ENCODE measurements around the gene CFAP410.
"Not testable (repeated sequence)": the region's sequence is repeated elsewhere in the genome, so short reads cannot be mapped to it uniquely, and the experiment has no call there.

Gene CFAP410

GRCh38 chr21:44349847-44350772 is 10.9 kb upstream of the CFAP410 start:
- DNase-seq: no peak

GRCh38 chr21:44349416-44349846 is 10.2 kb upstream of the CFAP410 start:
- no peak for DNase-seq

GRCh38 chr21:44348861-44349260 is 9.7 kb upstream of the CFAP410 start:
- no peak for DNase-seq

DNA sequence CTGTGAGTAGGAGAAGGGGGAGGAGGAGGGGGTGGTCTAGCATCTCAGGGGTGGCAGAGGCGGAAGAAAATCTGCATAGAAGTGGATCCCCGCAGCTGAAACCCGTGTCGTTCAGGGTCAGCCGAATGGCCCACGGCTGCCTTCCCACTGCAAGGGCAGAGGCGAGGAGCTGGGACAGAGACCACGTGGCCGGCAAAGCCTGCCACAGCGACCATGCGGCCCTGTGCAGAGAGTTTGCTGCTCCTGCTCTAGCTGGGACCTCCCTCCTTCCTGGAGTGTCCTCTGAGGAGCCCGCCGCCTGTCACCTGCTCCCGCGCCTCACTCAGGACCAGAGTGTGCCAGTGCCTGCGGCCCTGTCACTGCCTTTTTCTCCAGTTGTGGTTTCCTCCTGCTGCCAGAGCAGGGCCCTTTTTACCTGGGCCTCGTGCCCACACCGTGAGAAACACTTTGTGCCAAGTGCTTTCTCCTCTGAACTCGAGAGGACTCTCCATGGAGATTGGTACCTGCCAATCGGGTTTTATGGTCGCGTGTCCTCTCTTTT is 8.8 kb upstream of the CFAP410 start:
- no peak for DNase-seq

- DNase-seq: no peak
Measured at GRCh38 chr21:44345495-44345894, 6.3 kb upstream of the CFAP410 start.

DNA sequence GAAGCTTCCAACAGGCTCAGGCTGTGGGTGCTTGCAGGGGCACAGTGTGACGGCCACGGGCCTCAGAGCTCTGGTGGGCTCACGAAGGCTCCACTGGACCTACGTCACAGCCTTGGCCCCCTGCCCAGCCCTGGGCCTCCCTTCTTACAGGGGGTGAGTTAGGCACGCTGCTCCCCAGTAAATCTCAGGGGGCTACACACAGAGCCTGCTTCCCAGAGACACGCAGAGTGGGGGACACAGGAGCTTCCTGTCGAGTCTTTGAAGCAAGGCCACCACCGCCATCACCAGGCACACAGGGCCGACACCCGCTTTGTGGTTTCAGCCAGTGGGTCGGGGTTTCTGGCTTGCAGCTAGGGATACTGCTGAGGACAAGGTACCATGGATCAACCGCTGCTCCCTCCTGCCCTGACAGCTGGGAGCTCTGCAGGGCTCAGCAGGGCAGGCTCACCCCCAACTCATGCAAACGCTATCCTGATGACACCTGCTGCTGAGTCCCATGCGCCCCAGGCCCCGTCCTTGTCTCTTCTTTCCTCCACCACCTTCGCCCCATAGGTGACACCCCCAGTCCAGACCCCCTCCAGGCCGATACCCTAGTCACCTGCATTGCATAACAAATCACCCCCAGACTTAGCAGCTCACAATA is 5.5 kb upstream of the CFAP410 start:
- DNase-seq: no peak

DNA sequence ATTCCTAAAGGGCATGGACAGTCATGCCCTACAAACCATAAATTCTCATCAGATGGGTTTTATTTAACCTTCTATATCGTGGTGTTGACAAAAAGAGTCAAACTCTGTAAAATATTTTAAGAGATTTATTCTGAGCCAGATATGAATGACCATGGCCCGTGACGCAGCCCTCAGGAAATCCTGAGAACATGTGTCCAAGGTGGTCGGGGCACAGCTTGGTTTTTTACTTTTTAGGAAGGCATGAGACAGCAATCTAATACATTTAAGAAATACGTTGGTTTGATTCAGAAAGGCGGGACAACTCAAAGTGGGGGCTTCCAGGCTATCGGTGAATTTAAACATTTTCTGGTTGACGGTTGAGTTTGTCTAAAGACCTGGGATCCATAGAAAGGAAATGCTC is 3.8 kb upstream of the CFAP410 start:
- not testable (repeated sequence) for DNase-seq

- DNase-seq: not testable (repeated sequence)
Measured at GRCh38 chr21:44341726-44342458, 2.7 kb upstream of the CFAP410 start.

DNA sequence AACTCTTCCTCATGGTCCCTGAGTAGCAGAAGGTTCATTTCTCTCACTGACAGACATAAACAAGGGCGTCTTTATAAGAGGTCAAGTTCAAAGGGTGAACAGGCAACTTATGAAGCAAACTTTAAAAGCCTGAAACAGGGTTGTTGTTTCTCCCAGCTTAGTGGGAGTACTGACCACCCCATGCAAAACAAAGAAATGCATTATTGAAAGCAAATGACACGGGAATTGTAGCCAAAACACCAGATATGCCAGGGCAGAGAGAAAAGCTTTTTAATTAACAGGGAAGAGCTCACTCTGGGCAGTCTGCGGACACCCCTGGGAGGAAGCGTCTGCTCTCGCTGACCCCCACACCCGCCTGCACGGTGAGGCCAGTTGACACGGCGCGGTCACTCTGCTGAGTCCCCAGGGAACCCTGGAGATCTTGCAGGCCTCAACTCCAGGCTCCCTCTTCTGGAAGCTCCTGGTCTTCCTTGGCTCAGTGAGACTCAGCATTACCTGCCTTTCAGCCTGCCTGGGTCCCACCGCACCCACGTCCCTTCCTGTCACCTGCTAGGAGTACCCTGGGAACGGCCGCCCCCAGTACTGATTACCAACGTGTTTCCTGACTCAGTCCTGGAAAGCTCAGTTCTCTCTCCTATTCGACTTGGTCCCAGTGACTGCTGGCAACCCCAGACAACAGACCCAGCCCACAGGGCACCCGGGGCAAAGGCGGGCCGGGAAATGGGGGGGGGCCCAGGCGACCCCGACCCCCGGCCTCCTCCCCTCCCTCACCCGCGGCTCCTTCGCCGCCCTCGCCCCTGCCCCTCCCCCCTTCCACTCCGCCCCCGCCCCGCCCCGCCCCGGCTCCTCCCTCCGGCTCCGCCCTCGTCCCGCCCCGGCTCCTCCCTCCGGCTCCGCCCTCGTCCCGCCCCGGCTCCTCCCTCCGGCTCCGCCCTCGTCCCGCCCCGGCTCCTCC is 972 bp downstream of the CFAP410 start:
- DNase-seq: peak; percentile 6

DNA sequence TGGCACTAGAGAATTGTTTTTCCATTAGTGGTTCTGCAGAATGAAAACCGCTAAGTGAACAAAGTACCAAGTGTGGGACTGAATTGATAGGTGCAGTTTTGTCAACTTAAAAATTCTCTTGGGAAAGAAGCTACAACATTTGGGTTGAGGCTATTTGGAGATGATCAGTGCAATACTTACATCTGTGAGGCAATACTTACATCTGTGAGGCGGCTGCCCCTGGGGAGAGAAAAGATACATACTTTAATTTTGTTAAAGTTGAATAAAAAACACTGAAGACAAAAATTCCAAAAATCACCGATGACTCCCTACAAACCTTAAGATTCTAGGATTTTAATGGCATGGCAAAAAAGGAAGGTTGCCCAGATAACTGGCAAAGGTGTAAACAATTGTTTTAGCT is 1.7 kb downstream of the CFAP410 start:
- no peak for DNase-seq

DNA sequence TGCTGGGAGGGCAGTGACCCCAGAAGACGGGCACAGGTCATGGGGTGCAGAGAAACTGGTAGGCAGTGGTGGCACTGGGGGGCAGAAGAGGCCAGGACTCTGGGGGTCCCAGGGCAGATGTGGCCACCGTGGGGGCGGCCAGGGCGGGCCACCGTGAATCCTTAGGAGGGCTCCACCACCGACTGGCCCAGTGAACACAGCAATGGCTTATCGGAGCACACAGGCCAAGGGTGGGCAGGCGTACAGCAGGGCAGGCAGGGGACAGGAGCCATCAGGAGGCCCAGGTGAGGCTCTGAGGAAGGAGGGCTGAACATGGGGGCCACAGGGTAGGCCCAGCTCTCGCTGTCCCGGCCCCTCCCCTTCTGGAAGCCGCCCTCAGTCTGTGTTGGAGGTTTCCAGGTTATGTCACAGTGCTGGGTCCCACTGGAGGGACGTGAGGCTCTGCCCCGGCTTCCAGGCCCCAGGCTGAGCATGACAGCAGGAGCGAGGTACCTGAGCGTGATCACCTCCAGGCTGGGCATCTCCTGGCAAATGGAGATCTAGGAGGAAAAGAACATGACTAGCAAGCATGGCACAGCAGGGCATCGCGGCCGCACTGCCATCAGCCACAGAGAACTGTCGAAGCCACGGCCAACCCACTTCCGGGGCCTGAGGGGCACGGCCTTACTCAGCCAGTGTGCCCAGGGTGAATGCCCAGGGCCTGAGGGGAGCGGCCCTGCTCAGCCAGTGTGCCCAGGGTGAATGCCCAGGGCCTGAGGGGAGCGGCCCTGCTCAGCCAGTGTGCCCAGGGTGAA is 3.7 kb downstream of the CFAP410 start:
- DNase-seq: no peak

- DNase-seq: no peak
Measured at GRCh38 chr21:44334329-44335030, 4.7 kb downstream of the CFAP410 start.

DNA sequence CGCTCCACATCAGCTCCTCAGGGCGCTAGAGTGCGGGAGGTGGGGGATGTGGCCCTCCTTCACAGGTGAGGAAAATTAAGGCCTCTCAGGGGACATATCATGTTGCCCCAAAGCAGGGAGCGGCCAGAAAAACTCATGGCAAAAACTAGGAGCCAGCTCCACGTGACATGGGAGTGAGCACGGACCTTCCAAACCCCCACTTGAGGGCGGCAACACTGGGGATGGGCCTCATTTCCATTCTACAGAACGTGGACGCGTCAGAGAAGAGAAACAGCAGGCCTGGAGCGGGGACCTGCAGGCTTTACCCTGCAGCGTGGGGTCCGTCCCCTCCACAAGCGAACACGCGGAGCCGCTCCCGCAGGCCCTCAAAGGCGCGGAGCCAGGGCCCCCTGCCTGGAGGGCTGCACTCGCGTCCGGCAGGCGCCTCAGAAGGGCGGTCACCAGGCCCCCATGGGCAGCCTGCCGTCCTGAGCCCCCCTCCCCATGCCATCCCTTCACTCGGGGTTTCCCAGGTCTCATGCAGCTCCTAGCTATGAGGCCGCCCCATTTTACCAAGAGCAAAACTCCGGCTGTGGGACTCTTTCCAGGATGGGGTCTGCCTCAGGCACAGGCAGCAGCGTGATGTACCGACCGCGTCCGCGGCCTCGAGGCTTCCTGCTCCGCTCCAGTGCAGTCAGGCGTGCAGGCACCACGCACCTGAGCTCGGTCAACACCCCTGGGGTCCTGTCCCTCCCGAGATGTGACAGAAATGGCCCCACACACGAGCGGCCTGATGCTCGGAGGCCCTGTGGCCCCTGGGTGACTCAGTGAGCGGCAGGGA is 5.5 kb downstream of the CFAP410 start:
- no peak for DNase-seq

GRCh38 chr21:44332965-44333364 is 6.2 kb downstream of the CFAP410 start:
- no peak for DNase-seq

GRCh38 chr21:44332383-44332782 is 6.8 kb downstream of the CFAP410 start:
- no peak for DNase-seq

GRCh38 chr21:44331650-44332307 is 7.4 kb downstream of the CFAP410 start:
- no peak for DNase-seq

DNA sequence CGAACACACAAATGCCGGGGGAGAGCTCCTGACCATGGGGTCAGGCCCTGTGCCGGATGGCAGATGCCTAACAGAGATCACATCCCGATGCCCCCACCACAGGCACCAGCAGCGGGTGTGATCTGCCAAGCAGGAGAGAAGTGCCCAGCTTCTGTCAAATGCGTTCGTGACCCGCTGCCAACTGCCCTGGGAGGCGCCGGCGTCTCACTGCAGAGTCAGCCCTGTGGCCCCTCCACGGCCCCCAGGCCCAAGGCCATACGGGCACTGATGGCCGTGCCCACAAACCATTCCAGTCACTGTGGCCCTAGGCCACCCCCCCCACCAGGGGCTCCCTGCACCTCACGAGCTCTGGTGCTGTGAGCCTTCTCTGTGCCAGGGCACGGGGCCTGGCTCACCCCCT is 8.0 kb downstream of the CFAP410 start:
- no peak for DNase-seq

DNA sequence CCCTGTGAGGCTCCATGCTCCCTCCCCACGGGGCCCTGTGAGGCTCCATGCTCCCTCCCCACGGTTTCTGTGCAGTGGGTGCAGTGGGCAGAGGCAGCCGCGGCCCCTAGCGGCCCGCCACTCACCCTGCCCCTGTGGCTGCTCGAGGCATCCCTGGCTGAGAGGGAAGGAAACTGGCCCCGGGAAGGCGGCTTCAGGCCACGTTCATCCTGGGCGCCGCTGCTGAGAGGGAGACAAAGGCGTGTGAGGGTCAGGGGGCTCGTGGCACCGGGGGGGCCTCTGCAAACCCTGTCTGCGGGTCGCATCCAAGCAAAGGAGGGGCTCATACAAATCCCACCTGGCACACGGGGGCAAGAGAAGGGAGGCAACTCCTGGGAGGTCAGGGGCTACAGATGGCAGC is 8.5 kb downstream of the CFAP410 start:
- DNase-seq: no peak
